Measurements from ENCODE around the gene RNASE2. TPM values are rescaled to one million over a fixed set of nuclear protein-coding genes. Genes with fewer than 3 reads are reported as not detected.

RNASE2 gene
- total RNA-seq, 1 donor from 2014 or later, result not detected

GRCh38 chr14:21003788-21004346 is 48.6 kb downstream of the RNASE2 start:
- Mint-ChIP-seq H3K4me3 (ENCODE audit: low read depth) (no peak overlapping the region), H3K9me3 (ENCODE audit: low read depth) (no peaks in the 10 kb centered on the region), H3K27ac (no peak overlapping the region), H3K36me3 (ENCODE audit: insufficient read depth) (no peaks in the 10 kb centered on the region), H3K4me1 (ENCODE audit: low read depth) (peaks cover 12% of the 10 kb centered on the region), H3K27me3 (peaks cover 3% of the 10 kb centered on the region)
- no peak for TF ChIP-seq CTCF (IDR thresholded peaks at IDR 0.05; ENCODE audit: unreplicated experiment)
- no peak for DNase-seq (ENCODE audit: low spot score, unreplicated experiment)

Other genes starting within 250 kb of the RNASE2 start
- not detected in 2 replicates for gene EDDM3A, start 209.6 kb upstream of the RNASE2 start, total RNA-seq
- not detected in 2 replicates for gene EDDM3B, start 187.1 kb upstream of the RNASE2 start, total RNA-seq
- not detected in 2 replicates for gene RNASE6, start 174.2 kb upstream of the RNASE2 start, total RNA-seq
- gene RNASE1, start 152.6 kb upstream of the RNASE2 start, total RNA-seq, result 4.5 and 7.1 TPM in 2 replicates
- gene RNASE3, start 64.1 kb upstream of the RNASE2 start, total RNA-seq, result not detected in 2 replicates
- gene METTL17, start 34.5 kb downstream of the RNASE2 start, total RNA-seq, result 95.9 and 100 TPM in 2 replicates
- not detected in 2 replicates for gene SLC39A2, start 43.8 kb downstream of the RNASE2 start, total RNA-seq
- gene NDRG2, start 69.6 kb downstream of the RNASE2 start, total RNA-seq, result 58.6 and 61.5 TPM in 2 replicates
- gene TPPP2, start 74.7 kb downstream of the RNASE2 start, total RNA-seq, result 0.84 TPM in 1 of 2 replicates, not detected in the other
- not detected in 2 replicates for gene RNASE13, start 79.3 kb downstream of the RNASE2 start, total RNA-seq
- gene RNASE7, start 86.9 kb downstream of the RNASE2 start, total RNA-seq, result not detected in 2 replicates
- not detected in 2 replicates for gene RNASE8, start 102.3 kb downstream of the RNASE2 start, total RNA-seq
- 57.3 and 65.3 TPM in 2 replicates for gene ARHGEF40, start 114.8 kb downstream of the RNASE2 start, total RNA-seq
- 103 and 111 TPM in 2 replicates for gene ZNF219, start 143.2 kb downstream of the RNASE2 start, total RNA-seq
- gene TMEM253, start 145.6 kb downstream of the RNASE2 start, total RNA-seq, result 1.1 and 1.4 TPM in 2 replicates
- gene OR5AU1, start 200.6 kb downstream of the RNASE2 start, total RNA-seq, result not detected in 2 replicates

Data from progenitor cell of endocrine pancreas (in vitro differentiated cells).